HG02885 (cell line): Measurements from ENCODE around the gene CEMIP.

ENCODE experiments used
- ATAC-seq: cut with Tn5 transposase; IDR thresholded peaks from one replicate; pipeline ENCODE4 v1.9.1; 2021; ENCODE audit warnings: mild to moderate bottlenecking; ENCODE audit not compliant: unreplicated experiment, poor library complexity

Gene CEMIP, protein sequence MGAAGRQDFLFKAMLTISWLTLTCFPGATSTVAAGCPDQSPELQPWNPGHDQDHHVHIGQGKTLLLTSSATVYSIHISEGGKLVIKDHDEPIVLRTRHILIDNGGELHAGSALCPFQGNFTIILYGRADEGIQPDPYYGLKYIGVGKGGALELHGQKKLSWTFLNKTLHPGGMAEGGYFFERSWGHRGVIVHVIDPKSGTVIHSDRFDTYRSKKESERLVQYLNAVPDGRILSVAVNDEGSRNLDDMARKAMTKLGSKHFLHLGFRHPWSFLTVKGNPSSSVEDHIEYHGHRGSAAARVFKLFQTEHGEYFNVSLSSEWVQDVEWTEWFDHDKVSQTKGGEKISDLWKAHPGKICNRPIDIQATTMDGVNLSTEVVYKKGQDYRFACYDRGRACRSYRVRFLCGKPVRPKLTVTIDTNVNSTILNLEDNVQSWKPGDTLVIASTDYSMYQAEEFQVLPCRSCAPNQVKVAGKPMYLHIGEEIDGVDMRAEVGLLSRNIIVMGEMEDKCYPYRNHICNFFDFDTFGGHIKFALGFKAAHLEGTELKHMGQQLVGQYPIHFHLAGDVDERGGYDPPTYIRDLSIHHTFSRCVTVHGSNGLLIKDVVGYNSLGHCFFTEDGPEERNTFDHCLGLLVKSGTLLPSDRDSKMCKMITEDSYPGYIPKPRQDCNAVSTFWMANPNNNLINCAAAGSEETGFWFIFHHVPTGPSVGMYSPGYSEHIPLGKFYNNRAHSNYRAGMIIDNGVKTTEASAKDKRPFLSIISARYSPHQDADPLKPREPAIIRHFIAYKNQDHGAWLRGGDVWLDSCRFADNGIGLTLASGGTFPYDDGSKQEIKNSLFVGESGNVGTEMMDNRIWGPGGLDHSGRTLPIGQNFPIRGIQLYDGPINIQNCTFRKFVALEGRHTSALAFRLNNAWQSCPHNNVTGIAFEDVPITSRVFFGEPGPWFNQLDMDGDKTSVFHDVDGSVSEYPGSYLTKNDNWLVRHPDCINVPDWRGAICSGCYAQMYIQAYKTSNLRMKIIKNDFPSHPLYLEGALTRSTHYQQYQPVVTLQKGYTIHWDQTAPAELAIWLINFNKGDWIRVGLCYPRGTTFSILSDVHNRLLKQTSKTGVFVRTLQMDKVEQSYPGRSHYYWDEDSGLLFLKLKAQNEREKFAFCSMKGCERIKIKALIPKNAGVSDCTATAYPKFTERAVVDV (N-terminal part only)

GRCh38 chr15:80778964-80779657, at the start of gene CEMIP:
Gene CEMIP (plus strand): TSS chr15:80779370. CDS start chr15:80873880, 94,510 bp downstream.
- ATAC-seq = no peak

DNA sequence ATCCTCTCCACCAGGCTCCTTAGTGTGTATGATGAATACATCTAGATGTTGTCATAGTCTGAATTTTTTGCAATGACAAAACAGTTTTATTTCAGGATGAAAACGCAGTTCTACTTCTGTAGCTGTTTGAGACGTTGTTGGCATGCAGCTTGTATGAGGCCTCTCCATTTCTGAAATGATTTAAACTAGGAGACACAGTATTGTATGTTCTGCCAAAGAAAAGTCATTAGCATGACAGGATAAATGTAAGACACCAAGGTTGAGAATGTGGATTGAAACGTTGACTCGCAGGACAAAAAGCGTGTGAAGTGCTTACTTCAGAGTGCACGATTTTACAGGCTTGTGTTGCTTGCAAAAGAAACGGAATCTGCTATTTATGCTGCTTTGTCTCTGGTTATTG, 48.8 kb upstream of the CEMIP start:
- ATAC-seq = no peak

GRCh38 chr15:80730926-80731325, 48.2 kb upstream of the CEMIP start:
- no peak for ATAC-seq

DNA sequence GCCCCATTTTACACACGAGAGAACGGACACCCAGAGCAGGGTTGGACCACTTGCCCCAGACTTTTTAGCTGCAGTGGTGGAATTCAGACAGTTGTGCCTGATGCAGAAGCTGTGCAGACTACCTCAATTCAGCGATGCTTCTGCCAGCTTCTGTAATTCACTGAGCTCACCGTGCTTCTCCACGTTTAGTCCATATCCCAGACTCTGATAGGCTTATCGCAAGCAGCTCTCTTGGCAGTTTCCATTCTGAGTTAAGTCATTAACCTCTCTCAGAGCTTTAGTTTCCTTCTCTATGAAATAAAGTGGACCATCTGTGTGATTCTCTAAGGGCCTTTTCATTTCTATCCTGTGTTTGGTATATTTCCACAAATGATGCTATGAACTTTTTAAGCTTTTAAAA, 47.0 kb upstream of the CEMIP start:
- no peak for ATAC-seq

DNA sequence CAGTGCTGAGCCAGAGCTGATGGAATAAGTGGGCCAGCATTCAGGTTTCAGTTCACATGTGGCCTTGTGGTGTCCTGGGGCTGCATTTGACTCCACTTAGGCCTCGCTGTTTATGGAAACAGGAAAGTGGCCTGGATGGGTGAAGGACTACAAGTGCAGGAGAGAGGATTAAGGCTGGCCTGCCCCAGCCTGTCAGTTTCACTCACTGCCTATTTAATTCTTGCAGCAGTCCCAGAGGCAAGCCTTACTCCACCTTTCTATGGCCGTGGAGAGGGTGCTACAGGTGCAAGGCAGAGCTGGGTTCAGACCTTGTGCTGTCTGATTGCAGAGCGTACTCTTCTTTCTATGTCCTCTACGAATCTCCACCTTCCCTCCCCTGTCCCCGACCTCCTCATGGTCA, 46.4 kb upstream of the CEMIP start:
- ATAC-seq = no peak

DNA sequence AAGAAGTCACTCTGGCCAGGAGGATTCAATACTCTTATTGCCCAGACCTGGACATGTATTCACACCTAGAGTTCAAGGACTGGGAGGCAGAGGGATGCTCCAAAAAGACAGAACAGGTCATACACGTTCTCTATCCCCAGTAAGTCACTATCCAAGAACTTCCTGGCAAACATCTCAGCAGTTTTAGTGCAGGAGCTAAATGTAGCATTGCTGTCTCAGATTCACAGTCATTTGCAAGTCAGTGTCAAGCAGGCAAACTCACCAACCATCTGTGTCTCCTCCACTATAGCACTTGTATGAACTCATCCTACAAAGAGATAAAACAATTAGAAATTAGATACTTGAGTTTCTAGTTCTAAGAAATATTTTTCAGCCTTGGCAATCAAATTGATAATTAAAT, 45.7 kb upstream of the CEMIP start:
- no peak for ATAC-seq

GRCh38 chr15:80735344-80735743, 43.8 kb upstream of the CEMIP start:
- ATAC-seq = no peak

- no peak for ATAC-seq
These were observed 42.6 kb upstream of the CEMIP start for GRCh38 chr15:80736560-80736959.

DNA sequence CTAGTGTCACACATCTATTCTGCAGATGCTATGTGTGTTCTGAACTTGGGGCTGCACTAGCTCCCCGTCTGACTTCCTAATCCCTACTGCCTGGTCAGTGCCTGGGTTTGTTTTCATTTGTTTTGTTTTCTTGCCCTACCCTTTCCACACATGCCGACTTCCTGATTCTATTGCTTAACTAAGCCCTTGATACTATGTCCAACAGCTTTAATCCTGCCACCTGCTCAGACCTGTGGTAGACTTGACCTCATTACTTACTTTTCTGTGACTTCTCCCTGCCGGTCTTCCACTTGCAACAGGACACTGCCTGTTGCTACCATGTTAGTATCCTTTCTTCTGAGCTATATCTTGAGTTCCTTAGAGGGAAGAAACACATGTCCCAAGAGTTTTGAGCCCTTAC, 39.3 kb upstream of the CEMIP start:
- no peak for ATAC-seq

GRCh38 chr15:80742081-80742480, 37.1 kb upstream of the CEMIP start:
- no peak for ATAC-seq

DNA sequence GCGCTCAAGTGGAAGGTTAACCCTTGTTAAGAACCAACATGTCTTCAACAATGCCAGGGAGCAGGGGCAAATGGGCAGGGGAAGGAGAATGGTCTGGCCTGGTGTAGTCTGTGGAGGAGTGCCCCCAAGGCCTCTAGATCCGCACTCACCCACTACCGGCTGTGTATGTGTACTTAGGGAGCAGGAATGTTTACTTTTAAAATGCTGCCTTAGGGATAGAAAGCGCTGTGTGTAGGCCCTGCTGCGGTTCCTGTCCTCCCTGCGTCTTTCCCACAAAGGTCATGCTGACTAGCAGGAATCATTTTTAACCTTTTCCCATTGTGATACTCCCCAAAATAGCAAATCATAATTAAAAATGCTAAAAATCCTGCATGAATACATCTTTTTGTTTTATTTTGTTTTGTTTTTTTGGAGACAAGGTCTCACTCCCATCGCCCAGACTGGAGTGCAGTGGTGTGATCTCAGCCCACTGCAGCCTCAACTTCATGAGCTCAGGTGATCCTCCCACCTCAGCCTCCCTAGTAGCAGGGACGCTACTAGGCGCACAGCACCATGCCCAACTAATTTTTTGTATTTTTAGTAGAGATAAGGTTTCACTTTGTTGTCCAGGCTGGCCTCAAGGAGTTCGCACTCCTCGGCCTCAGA, 35.9 kb upstream of the CEMIP start:
- ATAC-seq = no peak

GRCh38 chr15:80744415-80744814, 34.8 kb upstream of the CEMIP start:
- no peak for ATAC-seq

DNA sequence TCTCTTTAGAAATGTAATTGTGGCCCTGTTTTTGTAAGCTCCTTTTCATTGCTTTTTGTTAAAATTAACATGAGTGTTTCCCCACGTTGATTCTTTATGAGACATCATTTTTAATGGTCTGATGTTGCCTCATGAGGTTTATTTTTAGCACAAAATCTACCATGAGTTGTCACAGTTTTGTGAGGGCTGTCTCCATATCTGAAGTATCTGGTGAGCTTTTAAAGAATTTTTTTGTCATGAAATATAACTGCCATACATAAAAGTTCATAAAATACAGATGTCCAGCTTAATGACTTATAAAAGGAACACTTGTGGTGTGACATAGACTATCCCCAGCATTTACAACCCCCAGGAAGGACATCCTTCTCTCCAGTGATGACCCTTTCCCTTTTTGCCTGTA, 34.3 kb upstream of the CEMIP start:
- no peak for ATAC-seq

- no peak for ATAC-seq
These were observed 33.3 kb upstream of the CEMIP start for GRCh38 chr15:80745888-80746287.

- no peak for ATAC-seq
These were observed 31.7 kb upstream of the CEMIP start for GRCh38 chr15:80747317-80748053.

- no peak for ATAC-seq
These were observed 29.6 kb upstream of the CEMIP start for GRCh38 chr15:80749589-80749988.

DNA sequence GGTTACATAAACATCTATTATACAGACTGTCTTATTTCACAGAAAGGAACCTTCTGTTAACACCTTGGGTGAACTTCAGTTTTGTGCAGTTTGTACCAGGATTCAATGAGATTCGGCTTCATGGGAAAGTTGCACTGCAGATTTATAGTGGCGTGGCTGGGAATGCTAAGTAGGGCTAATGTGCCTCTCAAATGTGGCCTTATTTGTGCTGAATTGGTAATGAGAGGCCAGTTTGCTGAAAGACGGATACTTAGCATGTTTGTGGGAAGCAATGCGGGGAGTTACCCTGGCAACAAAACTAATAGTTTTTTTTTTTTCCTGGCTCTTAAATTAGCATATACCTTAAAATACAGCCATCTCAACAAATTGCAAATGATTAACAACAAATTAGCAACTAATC, 28.6 kb upstream of the CEMIP start:
- ATAC-seq = no peak

GRCh38 chr15:80752204-80752603, 27.0 kb upstream of the CEMIP start:
- ATAC-seq = no peak

GRCh38 chr15:80753161-80753560, 26.0 kb upstream of the CEMIP start:
- no peak for ATAC-seq
